ENCODE data around the gene GABBR2. TPM values are rescaled to one million over a fixed set of nuclear protein-coding genes. Genes with fewer than 3 reads are reported as not detected.

Gene GABBR2
- total and polyA plus RNA-seq, 4 donors = 0.39 TPM; not detected in 3

- intact Hi-C loops (cut with DNase I) = no loop called here
Observed at GRCh38 chr9:98332405-98332831, 376.3 kb downstream of the GABBR2 start.

GRCh38 chr9:98331536-98332259 is 377.0 kb downstream of the GABBR2 start:
- Histone ChIP-seq H3K36me3 (ENCODE audit: control insufficient read depth in 1 of 2, insufficient read depth in 2 of 2, low read length in 1 of 2) (no peaks in the 10 kb centered on the region), H3K27ac (ENCODE audit: low read depth in 1 of 2, low read length in 2 of 2) (no peak overlapping the region), H3K4me3 (ENCODE audit: low read length in 2 of 2) (no peak overlapping the region), H3K27me3 (ENCODE audit: control insufficient read depth in 1 of 2, insufficient read depth in 2 of 2, low read length in 1 of 2) (peaks cover 0 to 2% of the 10 kb centered on the region in 2 donors), H3K9me3 (ENCODE audit: control insufficient read depth, low read length) (no peaks in the 10 kb centered on the region), H3K4me1 (ENCODE audit: control insufficient read depth in 1 of 2, insufficient read depth in 2 of 2, low read length in 2 of 2) (no peaks in the 10 kb centered on the region)
- 70 to 74% methylated on average over 6 of the region's 6 CpGs for WGBS, 2 donors
- DNase-seq (no peak), ATAC-seq (ENCODE audit: low FRiP score) (no peak)
- intact Hi-C loops (cut with DNase I) = no loop called here

More at GRCh38 chr9:98332405-98332831, 376.3 kb downstream of the GABBR2 start:
- ATAC-seq (ENCODE audit: low FRiP score) (no peak), DNase-seq (no peak)
- no peak overlapping the region for H3K4me3 ChIP-seq (ENCODE audit: low read length in 2 of 2)
- no peaks in the 10 kb centered on the region for H3K9me3 ChIP-seq (ENCODE audit: control insufficient read depth, low read length)
- 65 to 80% methylated on average over 8 of the region's 8 CpGs for WGBS, 2 donors
- peaks cover 0 to 2% of the 10 kb centered on the region in 2 donors for H3K27me3 ChIP-seq (ENCODE audit: control insufficient read depth in 1 of 2, insufficient read depth in 2 of 2, low read length in 1 of 2)
- H3K4me1 ChIP-seq (ENCODE audit: control insufficient read depth in 1 of 2, insufficient read depth in 2 of 2, low read length in 2 of 2) = no peaks in the 10 kb centered on the region
- no peak overlapping the region for H3K27ac ChIP-seq (ENCODE audit: low read depth in 1 of 2, low read length in 2 of 2)
- no peaks in the 10 kb centered on the region for H3K36me3 ChIP-seq (ENCODE audit: control insufficient read depth in 1 of 2, insufficient read depth in 2 of 2, low read length in 1 of 2)

- intact Hi-C loops (cut with DNase I) = no loop called here
- ATAC-seq (ENCODE audit: low FRiP score) (no peak), DNase-seq (no peak)
- H3K36me3 ChIP-seq (ENCODE audit: control insufficient read depth in 1 of 2, insufficient read depth in 2 of 2, low read length in 1 of 2) = no peaks in the 10 kb centered on the region
- no peak overlapping the region for H3K27ac ChIP-seq (ENCODE audit: low read depth in 1 of 2, low read length in 2 of 2)
- 60 to 66% methylated on average over 6 of the region's 6 CpGs for WGBS, 2 donors
- peaks cover 0 to 2% of the 10 kb centered on the region in 2 donors for H3K27me3 ChIP-seq (ENCODE audit: control insufficient read depth in 1 of 2, insufficient read depth in 2 of 2, low read length in 1 of 2)
- no peak overlapping the region for H3K4me3 ChIP-seq (ENCODE audit: low read length in 2 of 2)
- H3K4me1 ChIP-seq (ENCODE audit: control insufficient read depth in 1 of 2, insufficient read depth in 2 of 2, low read length in 2 of 2) = no peaks in the 10 kb centered on the region
- no peaks in the 10 kb centered on the region for H3K9me3 ChIP-seq (ENCODE audit: control insufficient read depth, low read length)
Observed at GRCh38 chr9:98330831-98331230, 377.9 kb downstream of the GABBR2 start.

GRCh38 chr9:98329904-98330303 is 378.8 kb downstream of the GABBR2 start:
- 59 to 70% methylated on average over 4 of the region's 4 CpGs for WGBS, 2 donors
- no peaks in the 10 kb centered on the region for H3K9me3 ChIP-seq (ENCODE audit: control insufficient read depth, low read length)
- intact Hi-C loops (cut with DNase I) = no loop called here
- H3K36me3 ChIP-seq (ENCODE audit: control insufficient read depth in 1 of 2, insufficient read depth in 2 of 2, low read length in 1 of 2) = no peaks in the 10 kb centered on the region
- H3K27me3 ChIP-seq (ENCODE audit: control insufficient read depth in 1 of 2, insufficient read depth in 2 of 2, low read length in 1 of 2) = peaks cover 0 to 2% of the 10 kb centered on the region in 2 donors
- H3K4me1 ChIP-seq (ENCODE audit: control insufficient read depth in 1 of 2, insufficient read depth in 2 of 2, low read length in 2 of 2) = no peaks in the 10 kb centered on the region
- ATAC-seq (ENCODE audit: low FRiP score) (no peak), DNase-seq (no peak)
- H3K4me3 ChIP-seq (ENCODE audit: low read length in 2 of 2) = no peak overlapping the region
- no peak overlapping the region for H3K27ac ChIP-seq (ENCODE audit: low read depth in 1 of 2, low read length in 2 of 2)

- DNase-seq = no peak
- Histone ChIP-seq H3K27me3 (ENCODE audit: control insufficient read depth in 1 of 2, insufficient read depth in 2 of 2, low read length in 1 of 2) (peaks cover 0 to 2% of the 10 kb centered on the region in 2 donors), H3K27ac (ENCODE audit: low read depth in 1 of 2, low read length in 2 of 2) (no peak overlapping the region), H3K4me1 (ENCODE audit: control insufficient read depth in 1 of 2, insufficient read depth in 2 of 2, low read length in 2 of 2) (no peaks in the 10 kb centered on the region), H3K36me3 (ENCODE audit: control insufficient read depth in 1 of 2, insufficient read depth in 2 of 2, low read length in 1 of 2) (no peaks in the 10 kb centered on the region), H3K4me3 (ENCODE audit: low read length in 2 of 2) (no peak overlapping the region), H3K9me3 (ENCODE audit: control insufficient read depth, low read length) (no peaks in the 10 kb centered on the region)
- ATAC-seq (ENCODE audit: low FRiP score) = no peak
- intact Hi-C loops (cut with DNase I) = no loop called here
- 77 to 92% methylated on average over 6 of the region's 6 CpGs for WGBS, 2 donors
Observed at GRCh38 chr9:98329281-98329680, 379.5 kb downstream of the GABBR2 start.

- WGBS, 2 donors = 72 to 78% methylated on average over 4 of the region's 4 CpGs
- intact Hi-C loops (cut with DNase I) = no loop called here
Observed at GRCh38 chr9:98328770-98329169, 380.0 kb downstream of the GABBR2 start.

GRCh38 chr9:98328141-98328540 is 380.6 kb downstream of the GABBR2 start:
- intact Hi-C loops (cut with DNase I) = no loop called here
- Histone ChIP-seq H3K27ac (ENCODE audit: low read depth in 1 of 2, low read length in 2 of 2) (no peak overlapping the region), H3K4me1 (ENCODE audit: control insufficient read depth in 1 of 2, insufficient read depth in 2 of 2, low read length in 2 of 2) (no peaks in the 10 kb centered on the region), H3K27me3 (ENCODE audit: control insufficient read depth in 1 of 2, insufficient read depth in 2 of 2, low read length in 1 of 2) (peaks cover 0 to 2% of the 10 kb centered on the region in 2 donors), H3K36me3 (ENCODE audit: control insufficient read depth in 1 of 2, insufficient read depth in 2 of 2, low read length in 1 of 2) (no peaks in the 10 kb centered on the region), H3K9me3 (ENCODE audit: control insufficient read depth, low read length) (no peaks in the 10 kb centered on the region), H3K4me3 (ENCODE audit: low read length in 2 of 2) (no peak overlapping the region)
- DNase-seq (no peak), ATAC-seq (ENCODE audit: low FRiP score) (no peak)
- 79 to 81% methylated on average over 7 of the region's 7 CpGs for WGBS, 2 donors

More at GRCh38 chr9:98328770-98329169, 380.0 kb downstream of the GABBR2 start:
- H3K4me1 ChIP-seq (ENCODE audit: control insufficient read depth in 1 of 2, insufficient read depth in 2 of 2, low read length in 2 of 2) = no peaks in the 10 kb centered on the region
- DNase-seq = no peak
- no peak for ATAC-seq (ENCODE audit: low FRiP score)
- no peaks in the 10 kb centered on the region for H3K9me3 ChIP-seq (ENCODE audit: control insufficient read depth, low read length)
- no peak overlapping the region for H3K4me3 ChIP-seq (ENCODE audit: low read length in 2 of 2)
- no peak overlapping the region for H3K27ac ChIP-seq (ENCODE audit: low read depth in 1 of 2, low read length in 2 of 2)
- H3K27me3 ChIP-seq (ENCODE audit: control insufficient read depth in 1 of 2, insufficient read depth in 2 of 2, low read length in 1 of 2) = peaks cover 0 to 2% of the 10 kb centered on the region in 2 donors
- H3K36me3 ChIP-seq (ENCODE audit: control insufficient read depth in 1 of 2, insufficient read depth in 2 of 2, low read length in 1 of 2) = no peaks in the 10 kb centered on the region

- Histone ChIP-seq H3K27me3 (ENCODE audit: control insufficient read depth in 1 of 2, insufficient read depth in 2 of 2, low read length in 1 of 2) (peaks cover 0 to 2% of the 10 kb centered on the region in 2 donors), H3K4me1 (ENCODE audit: control insufficient read depth in 1 of 2, insufficient read depth in 2 of 2, low read length in 2 of 2) (no peaks in the 10 kb centered on the region), H3K27ac (ENCODE audit: low read depth in 1 of 2, low read length in 2 of 2) (no peak overlapping the region), H3K9me3 (ENCODE audit: control insufficient read depth, low read length) (no peaks in the 10 kb centered on the region), H3K36me3 (ENCODE audit: control insufficient read depth in 1 of 2, insufficient read depth in 2 of 2, low read length in 1 of 2) (no peaks in the 10 kb centered on the region), H3K4me3 (ENCODE audit: low read length in 2 of 2) (no peak overlapping the region)
- 91 to 93% methylated on average over 4 of the region's 4 CpGs for WGBS, 2 donors
- DNase-seq = no peak
- no peak for ATAC-seq (ENCODE audit: low FRiP score)
- intact Hi-C loops (cut with DNase I) = no loop called here
Observed at GRCh38 chr9:98327249-98327561, 381.5 kb downstream of the GABBR2 start.

GRCh38 chr9:98326459-98327248 is 382.1 kb downstream of the GABBR2 start:
- no peak overlapping the region for H3K27ac ChIP-seq (ENCODE audit: low read depth in 1 of 2, low read length in 2 of 2)
- intact Hi-C loops (cut with DNase I) = no loop called here
- WGBS, 2 donors = 81 to 91% methylated on average over 3 of the region's 3 CpGs
- peaks cover 0 to 2% of the 10 kb centered on the region in 2 donors for H3K27me3 ChIP-seq (ENCODE audit: control insufficient read depth in 1 of 2, insufficient read depth in 2 of 2, low read length in 1 of 2)
- H3K4me1 ChIP-seq (ENCODE audit: control insufficient read depth in 1 of 2, insufficient read depth in 2 of 2, low read length in 2 of 2) = no peaks in the 10 kb centered on the region
- DNase-seq (no peak), ATAC-seq (ENCODE audit: low FRiP score) (no peak)
- H3K9me3 ChIP-seq (ENCODE audit: control insufficient read depth, low read length) = no peaks in the 10 kb centered on the region
- H3K4me3 ChIP-seq (ENCODE audit: low read length in 2 of 2) = no peak overlapping the region
- H3K36me3 ChIP-seq (ENCODE audit: control insufficient read depth in 1 of 2, insufficient read depth in 2 of 2, low read length in 1 of 2) = no peaks in the 10 kb centered on the region
